ENCODE measurements around the gene CUEDC1. TPM values are rescaled to one million over a fixed set of nuclear protein-coding genes. Genes with fewer than 3 reads are reported as not detected.

The CUEDC1 gene
- total and polyA plus RNA-seq, 9 of the 15 experiments (the other 6 are each of a cell fraction or from before 2014, with no cell fraction given) = 0.20 to 4.1 (median 1.6) TPM; not detected in 1

DNA sequence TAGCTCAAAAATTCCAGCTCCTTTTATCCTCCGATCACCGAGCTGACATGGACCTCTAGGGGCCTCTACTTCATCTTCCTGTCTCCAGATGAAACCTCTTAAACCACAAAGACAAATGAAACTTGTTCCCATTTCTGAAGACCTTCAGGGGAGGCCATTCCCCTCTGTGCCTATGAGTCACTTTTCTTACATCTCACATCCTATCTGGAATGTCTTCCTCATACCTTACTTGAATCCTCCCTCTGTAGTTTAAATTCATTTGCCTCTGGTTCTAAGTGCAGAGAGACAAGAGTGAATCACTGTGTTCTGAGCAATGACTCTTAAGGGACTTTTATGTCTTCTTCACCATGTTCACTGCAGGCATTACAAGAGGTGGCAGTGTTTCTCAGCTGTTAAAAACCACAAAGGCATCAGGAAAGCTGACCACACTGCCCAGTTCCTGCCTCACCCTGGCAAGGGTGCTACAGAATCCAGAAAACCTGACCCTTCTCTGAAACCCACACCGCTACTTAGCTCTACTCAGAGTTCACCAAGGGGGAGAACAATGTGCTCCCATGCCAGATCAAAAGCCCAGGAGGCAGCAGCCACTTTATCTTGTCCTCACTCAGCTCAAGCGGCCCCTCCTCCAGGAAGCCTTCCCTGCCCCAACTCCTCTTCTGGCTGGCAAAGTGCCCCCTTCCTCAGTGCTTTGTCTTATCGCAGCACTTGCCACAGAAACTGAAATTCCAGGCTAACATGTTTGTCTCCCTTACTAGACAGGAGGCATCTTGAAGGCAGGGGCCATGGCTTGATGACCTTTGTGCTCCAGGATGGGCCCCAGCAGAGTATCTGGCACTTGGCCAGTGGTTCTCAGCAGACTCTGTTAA lies 6.4 kb downstream of the CUEDC1 start (continued):
- TF ChIP-seq, protein P1, sequence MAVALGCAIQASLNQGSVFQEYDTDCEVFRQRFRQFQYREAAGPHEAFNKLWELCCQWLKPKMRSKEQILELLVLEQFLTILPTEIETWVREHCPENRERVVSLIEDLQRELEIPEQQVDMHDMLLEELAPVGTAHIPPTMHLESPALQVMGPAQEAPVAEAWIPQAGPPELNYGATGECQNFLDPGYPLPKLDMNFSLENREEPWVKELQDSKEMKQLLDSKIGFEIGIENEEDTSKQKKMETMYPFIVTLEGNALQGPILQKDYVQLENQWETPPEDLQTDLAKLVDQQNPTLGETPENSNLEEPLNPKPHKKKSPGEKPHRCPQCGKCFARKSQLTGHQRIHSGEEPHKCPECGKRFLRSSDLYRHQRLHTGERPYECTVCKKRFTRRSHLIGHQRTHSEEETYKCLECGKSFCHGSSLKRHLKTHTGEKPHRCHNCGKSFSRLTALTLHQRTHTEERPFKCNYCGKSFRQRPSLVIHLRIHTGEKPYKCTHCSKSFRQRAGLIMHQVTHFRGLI (CRISPR knock-in tag; IDR thresholded peaks at IDR 0.05) = no peak
- TF ChIP-seq NFIC (IDR thresholded peaks at IDR 0.05) (peak; percentile 76), FOSL1 (tag; conservative IDR thresholded peaks at IDR 0.05) (peak; percentile 77), SPI1 (IDR thresholded peaks at IDR 0.05; ENCODE audit: borderline replicate concordance, low read depth, low read length) (no peak)
- TF ChIP-seq, protein P2, sequence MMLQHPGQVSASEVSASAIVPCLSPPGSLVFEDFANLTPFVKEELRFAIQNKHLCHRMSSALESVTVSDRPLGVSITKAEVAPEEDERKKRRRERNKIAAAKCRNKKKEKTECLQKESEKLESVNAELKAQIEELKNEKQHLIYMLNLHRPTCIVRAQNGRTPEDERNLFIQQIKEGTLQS (IDR thresholded peaks at IDR 0.05) = peak; percentile 68
- TF ChIP-seq, protein P2 (CRISPR knock-in tag; conservative IDR thresholded peaks at IDR 0.05) = no peak
- TF ChIP-seq, protein P3, sequence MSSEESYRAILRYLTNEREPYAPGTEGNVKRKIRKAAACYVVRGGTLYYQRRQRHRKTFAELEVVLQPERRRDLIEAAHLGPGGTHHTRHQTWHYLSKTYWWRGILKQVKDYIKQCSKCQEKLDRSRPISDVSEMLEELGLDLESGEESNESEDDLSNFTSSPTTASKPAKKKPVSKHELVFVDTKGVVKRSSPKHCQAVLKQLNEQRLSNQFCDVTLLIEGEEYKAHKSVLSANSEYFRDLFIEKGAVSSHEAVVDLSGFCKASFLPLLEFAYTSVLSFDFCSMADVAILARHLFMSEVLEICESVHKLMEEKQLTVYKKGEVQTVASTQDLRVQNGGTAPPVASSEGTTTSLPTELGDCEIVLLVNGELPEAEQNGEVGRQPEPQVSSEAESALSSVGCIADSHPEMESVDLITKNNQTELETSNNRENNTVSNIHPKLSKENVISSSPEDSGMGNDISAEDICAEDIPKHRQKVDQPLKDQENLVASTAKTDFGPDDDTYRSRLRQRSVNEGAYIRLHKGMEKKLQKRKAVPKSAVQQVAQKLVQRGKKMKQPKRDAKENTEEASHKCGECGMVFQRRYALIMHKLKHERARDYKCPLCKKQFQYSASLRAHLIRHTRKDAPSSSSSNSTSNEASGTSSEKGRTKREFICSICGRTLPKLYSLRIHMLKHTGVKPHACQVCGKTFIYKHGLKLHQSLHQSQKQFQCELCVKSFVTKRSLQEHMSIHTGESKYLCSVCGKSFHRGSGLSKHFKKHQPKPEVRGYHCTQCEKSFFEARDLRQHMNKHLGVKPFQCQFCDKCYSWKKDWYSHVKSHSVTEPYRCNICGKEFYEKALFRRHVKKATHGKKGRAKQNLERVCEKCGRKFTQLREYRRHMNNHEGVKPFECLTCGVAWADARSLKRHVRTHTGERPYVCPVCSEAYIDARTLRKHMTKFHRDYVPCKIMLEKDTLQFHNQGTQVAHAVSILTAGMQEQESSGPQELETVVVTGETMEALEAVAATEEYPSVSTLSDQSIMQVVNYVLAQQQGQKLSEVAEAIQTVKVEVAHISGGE (CRISPR knock-in tag; IDR thresholded peaks at IDR 0.05) = no peak
- TF ChIP-seq, protein P4, sequence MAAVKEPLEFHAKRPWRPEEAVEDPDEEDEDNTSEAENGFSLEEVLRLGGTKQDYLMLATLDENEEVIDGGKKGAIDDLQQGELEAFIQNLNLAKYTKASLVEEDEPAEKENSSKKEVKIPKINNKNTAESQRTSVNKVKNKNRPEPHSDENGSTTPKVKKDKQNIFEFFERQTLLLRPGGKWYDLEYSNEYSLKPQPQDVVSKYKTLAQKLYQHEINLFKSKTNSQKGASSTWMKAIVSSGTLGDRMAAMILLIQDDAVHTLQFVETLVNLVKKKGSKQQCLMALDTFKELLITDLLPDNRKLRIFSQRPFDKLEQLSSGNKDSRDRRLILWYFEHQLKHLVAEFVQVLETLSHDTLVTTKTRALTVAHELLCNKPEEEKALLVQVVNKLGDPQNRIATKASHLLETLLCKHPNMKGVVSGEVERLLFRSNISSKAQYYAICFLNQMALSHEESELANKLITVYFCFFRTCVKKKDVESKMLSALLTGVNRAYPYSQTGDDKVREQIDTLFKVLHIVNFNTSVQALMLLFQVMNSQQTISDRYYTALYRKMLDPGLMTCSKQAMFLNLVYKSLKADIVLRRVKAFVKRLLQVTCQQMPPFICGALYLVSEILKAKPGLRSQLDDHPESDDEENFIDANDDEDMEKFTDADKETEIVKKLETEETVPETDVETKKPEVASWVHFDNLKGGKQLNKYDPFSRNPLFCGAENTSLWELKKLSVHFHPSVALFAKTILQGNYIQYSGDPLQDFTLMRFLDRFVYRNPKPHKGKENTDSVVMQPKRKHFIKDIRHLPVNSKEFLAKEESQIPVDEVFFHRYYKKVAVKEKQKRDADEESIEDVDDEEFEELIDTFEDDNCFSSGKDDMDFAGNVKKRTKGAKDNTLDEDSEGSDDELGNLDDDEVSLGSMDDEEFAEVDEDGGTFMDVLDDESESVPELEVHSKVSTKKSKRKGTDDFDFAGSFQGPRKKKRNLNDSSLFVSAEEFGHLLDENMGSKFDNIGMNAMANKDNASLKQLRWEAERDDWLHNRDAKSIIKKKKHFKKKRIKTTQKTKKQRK (IDR thresholded peaks at IDR 0.05; ENCODE audit: borderline replicate concordance, low read depth, low read length) = no peak
- TF ChIP-seq, protein P5, sequence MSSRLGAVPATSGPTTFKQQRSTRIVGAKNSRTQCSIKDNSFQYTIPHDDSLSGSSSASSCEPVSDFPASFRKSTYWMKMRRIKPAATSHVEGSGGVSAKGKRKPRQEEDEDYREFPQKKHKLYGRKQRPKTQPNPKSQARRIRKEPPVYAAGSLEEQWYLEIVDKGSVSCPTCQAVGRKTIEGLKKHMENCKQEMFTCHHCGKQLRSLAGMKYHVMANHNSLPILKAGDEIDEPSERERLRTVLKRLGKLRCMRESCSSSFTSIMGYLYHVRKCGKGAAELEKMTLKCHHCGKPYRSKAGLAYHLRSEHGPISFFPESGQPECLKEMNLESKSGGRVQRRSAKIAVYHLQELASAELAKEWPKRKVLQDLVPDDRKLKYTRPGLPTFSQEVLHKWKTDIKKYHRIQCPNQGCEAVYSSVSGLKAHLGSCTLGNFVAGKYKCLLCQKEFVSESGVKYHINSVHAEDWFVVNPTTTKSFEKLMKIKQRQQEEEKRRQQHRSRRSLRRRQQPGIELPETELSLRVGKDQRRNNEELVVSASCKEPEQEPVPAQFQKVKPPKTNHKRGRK (tag; IDR thresholded peaks at IDR 0.05) = no peak
- TF ChIP-seq, protein P6, sequence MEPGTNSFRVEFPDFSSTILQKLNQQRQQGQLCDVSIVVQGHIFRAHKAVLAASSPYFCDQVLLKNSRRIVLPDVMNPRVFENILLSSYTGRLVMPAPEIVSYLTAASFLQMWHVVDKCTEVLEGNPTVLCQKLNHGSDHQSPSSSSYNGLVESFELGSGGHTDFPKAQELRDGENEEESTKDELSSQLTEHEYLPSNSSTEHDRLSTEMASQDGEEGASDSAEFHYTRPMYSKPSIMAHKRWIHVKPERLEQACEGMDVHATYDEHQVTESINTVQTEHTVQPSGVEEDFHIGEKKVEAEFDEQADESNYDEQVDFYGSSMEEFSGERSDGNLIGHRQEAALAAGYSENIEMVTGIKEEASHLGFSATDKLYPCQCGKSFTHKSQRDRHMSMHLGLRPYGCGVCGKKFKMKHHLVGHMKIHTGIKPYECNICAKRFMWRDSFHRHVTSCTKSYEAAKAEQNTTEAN (CRISPR knock-in tag; IDR thresholded peaks at IDR 0.05) = no peak
